Choroid plexus epithelial cell (primary cell): Measurements from ENCODE around the gene TCF3.
"Not testable (repeated sequence)": the region's sequence is repeated elsewhere in the genome, so short reads cannot be mapped to it uniquely, and the experiment has no call there.

ENCODE experiments used
- DNase-seq: peaks from one replicate; pipeline ENCODE4 v3.0.0-alpha.2; 2010; ENCODE audit warnings: low read depth
- H3K4me3 ChIP-seq: 2 replicates; pipeline ENCODE4 v1.5.1; 2011; ENCODE audit warnings: low read depth, mild to moderate bottlenecking, control low read depth, low read length, moderate library complexity
- TF ChIP-seq, protein P1 (sequence below): conservative IDR thresholded peaks from 2 replicates; pipeline ENCODE4 v1.5.1; 2011; ENCODE audit warnings: low read depth, mild to moderate bottlenecking, control low read depth, inconsistent platforms, low read length, moderate library complexity

Gene TCF3

DNA sequence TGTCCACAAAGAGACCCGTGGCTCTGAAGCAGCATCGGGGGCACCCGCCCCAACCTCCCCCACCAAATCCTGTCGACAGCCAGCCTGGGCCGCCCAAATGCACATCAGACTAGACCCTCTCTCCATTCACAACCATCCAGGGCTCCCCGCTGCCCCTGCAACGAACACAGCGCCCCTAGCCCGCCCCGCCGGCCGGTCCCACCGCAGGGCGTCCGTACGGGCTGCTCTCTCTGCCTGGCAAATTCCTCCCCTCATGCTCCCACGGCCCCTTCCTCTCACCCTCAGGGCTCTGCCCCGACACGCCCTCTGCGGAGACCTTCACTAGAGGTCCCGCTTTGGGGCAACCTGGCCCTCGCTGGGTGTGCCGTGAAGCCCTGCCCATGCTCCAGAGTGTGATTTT, 7.1 kb downstream of the TCF3 start:
- H3K4me3 ChIP-seq, result no peak overlapping the region

DNA sequence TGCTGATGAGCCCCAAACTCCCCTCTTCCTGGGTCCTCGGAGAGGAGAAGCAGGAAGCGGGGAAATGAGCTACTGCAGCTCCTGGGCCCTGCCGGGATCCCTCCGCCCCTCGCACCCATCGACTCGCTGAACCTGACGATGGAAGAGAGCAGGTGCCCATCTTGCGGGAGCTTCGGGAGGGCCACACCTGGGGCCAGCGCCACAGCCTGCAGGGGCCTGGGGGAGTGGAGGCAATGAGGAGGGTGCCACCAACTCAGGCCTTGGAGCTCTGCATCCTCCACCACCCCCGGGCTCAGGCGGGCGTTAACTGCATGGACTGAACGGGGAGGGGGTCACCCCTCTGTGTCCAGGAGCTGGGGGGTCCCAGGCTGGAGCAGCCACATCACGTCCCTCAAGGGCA, 8.3 kb downstream of the TCF3 start:
- no peak for DNase-seq
- no peak overlapping the region for H3K4me3 ChIP-seq
- TF ChIP-seq, protein P1, sequence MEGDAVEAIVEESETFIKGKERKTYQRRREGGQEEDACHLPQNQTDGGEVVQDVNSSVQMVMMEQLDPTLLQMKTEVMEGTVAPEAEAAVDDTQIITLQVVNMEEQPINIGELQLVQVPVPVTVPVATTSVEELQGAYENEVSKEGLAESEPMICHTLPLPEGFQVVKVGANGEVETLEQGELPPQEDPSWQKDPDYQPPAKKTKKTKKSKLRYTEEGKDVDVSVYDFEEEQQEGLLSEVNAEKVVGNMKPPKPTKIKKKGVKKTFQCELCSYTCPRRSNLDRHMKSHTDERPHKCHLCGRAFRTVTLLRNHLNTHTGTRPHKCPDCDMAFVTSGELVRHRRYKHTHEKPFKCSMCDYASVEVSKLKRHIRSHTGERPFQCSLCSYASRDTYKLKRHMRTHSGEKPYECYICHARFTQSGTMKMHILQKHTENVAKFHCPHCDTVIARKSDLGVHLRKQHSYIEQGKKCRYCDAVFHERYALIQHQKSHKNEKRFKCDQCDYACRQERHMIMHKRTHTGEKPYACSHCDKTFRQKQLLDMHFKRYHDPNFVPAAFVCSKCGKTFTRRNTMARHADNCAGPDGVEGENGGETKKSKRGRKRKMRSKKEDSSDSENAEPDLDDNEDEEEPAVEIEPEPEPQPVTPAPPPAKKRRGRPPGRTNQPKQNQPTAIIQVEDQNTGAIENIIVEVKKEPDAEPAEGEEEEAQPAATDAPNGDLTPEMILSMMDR, result no peak

More for the DNA sequence above, 7.1 kb downstream of the TCF3 start:
- TF ChIP-seq, protein P1, result no peak
- no peak for DNase-seq

DNA sequence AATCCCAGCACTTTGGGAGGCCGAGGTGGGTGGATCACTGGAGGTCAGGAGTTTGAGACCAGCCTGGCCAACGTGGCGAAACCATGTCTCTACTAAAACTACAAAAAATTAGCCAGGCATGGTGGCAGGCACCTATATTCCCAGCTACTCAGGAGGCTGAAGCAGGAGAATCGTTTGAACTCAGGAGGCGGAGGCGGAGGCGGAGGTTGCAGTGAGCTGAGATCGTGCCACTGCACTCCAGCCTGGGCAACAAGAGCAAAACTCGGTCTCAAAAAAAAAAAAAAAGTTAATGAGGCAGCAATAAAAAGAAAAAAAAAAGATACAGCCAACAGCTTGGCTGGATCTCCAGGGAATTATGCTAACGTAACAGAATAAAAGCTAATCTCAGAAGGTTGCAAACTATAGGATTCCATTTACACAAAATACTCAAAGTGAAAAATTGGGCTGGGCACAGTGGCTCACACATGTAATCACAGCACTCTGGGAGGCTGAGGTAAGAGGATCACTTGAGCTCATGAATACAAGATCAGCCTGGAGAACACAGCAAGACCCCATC, 11.4 kb downstream of the TCF3 start:
- not testable (repeated sequence) for H3K4me3 ChIP-seq, DNase-seq

DNA sequence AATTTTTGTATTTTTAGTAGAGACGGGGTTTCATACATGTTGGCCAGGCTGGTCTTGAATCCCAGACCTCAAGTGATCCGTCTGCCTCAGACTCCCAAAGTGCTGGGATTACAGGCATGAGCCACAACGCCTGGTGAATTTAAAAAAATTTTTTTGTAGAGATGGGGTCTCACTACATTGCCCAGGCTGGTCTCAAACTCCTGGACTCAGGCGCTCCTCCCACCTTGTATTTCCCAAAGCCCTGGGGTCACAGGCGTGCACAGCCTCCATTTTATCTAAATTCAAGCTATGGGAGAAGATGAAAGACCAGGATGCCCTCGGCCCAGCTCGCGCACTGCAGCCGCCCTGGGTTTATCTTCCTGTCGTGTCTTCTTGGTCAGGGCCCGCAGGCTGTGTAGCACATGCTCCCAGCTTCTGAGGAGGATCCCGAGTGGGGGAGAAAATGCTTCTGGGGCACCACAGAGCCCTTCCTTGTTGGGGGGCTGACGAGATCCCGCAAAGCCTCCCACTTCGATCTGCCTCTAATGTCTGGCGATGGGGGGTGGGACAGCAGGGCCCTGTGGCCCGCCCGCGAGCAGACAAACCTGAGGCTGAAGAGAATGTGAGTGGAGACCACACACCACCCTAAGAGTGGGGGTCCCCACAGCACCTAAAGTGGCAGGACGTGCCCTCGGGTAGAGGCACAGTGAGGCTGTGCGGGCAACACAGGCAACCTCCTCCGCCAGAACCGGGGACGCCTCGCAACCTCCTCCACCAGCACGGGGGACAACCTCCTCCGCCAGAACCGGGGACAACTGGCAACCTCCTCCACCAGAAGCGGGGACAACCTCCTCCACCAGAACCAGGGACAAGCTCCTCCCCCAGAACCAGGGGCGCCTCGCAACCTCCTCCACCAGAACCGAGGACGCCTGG, 15.8 kb downstream of the TCF3 start:
- no peak overlapping the region for H3K4me3 ChIP-seq
- TF ChIP-seq, protein P1, result no peak
- DNase-seq, result no peak

DNA sequence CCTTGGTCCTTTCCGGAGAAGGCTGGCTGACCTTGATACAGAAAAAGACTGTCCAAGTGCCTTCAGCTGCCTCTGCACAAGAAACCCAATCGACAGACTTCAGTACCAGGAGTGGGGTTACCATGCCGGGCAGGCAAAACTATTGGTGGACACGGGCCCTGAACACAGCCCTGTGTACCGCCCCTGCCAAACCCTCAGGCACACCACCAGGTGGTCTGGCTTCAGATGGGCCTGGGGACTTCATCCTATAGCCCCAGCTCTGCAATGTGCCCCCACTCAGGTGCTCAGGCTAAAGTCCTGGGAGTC, 17.5 kb downstream of the TCF3 start:
- H3K4me3 ChIP-seq, result no peak overlapping the region
- TF ChIP-seq, protein P1, result no peak
- no peak for DNase-seq

DNA sequence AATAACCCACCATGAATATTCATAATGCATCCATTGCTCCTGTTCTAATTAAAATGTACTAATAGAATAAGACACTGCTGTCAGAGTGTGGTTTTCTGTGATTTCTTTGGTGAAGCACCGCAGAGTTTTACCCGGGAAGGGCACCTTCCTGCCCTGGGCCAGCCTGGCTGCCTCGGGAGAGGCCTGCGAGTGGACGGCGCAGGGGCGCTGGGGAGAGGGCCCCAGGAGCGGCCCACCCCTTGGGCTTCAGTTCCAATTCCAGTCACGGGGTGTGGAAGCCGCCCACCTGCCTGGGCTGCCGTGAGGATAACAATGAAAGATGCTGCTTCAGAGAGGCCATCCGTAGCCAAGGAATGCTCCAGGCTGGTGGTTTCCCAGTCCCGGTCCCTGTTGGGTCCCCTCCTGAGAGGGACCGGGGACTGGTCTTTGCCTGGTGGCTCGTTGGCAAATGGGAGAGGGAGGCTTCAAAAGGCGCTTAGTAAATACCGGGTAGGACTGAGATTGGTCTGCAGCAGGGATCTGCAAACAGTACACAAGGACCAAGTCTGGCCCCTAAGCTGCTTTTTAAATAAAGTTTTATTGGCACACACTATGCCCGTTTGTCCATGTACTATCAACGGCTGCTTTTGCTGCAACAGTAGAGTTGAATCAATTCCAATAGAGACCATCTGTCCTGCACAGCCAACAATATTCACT, 18.0 kb downstream of the TCF3 start:
- TF ChIP-seq, protein P1, result no peak
- DNase-seq, result no peak
- H3K4me3 ChIP-seq, result no peak overlapping the region

DNA sequence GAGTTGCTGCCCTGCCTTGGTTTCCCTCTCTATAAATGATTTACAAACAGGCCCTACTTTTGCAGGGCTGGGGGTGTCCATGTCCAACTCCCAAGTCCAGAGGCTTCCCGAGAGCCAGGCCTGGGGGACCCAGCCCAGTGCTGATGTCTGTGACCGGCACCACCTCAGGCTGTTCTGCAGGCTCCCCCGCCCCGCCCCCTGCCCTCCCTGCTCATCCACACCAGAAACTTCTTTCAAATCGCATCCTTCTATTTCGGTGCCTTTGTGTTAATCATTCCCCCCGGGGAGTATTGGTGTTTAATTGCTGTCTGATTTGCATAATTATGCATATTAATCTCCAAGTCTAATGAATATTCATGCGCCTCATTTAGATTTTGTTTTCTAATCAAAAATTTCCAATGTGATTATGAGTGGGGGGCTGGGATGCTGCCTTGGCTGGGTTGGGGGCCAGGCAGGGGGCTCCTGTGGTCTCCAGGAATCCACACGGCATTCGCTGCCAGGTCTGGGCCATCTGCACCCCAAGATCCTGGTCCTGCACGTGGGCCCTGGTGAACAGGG, 19.1 kb downstream of the TCF3 start:
- TF ChIP-seq, protein P1, result no peak
- H3K4me3 ChIP-seq, result no peak overlapping the region
- no peak for DNase-seq
